ENCODE results near the gene C11orf98.

DNA sequence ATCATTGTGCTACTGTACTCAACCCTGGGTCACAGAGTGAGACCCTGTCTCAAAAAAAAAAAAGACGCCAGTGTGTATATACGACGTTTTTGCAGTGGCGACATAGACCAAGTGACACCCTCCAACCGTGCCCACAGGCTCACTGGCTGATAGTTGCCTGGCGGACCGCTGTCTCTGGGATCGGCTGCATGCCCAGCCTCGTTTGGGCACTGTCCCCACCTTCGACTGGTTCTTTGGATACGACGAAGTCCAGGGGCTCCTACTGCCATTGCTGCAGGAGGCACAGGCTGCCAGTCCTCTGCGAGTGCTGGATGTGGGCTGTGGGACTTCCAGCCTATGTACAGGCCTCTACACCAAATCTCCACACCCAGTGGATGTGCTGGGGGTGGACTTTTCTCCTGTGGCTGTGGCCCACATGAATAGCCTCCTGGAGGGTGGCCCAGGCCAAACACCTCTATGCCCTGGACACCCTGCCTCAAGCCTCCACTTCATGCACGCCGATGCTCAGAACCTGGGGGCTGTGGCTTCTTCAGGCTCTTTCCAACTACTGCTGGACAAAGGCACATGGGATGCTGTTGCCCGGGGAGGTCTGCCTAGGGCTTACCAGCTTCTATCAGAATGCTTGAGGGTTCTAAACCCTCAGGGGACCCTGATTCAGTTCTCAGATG, 1.4 kb upstream of the C11orf98 start:
- TF ChIP-seq, protein P1, sequence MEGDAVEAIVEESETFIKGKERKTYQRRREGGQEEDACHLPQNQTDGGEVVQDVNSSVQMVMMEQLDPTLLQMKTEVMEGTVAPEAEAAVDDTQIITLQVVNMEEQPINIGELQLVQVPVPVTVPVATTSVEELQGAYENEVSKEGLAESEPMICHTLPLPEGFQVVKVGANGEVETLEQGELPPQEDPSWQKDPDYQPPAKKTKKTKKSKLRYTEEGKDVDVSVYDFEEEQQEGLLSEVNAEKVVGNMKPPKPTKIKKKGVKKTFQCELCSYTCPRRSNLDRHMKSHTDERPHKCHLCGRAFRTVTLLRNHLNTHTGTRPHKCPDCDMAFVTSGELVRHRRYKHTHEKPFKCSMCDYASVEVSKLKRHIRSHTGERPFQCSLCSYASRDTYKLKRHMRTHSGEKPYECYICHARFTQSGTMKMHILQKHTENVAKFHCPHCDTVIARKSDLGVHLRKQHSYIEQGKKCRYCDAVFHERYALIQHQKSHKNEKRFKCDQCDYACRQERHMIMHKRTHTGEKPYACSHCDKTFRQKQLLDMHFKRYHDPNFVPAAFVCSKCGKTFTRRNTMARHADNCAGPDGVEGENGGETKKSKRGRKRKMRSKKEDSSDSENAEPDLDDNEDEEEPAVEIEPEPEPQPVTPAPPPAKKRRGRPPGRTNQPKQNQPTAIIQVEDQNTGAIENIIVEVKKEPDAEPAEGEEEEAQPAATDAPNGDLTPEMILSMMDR (conservative IDR thresholded peaks at IDR 0.05; ENCODE audit: low read length), result no peak
- no peak for TF ChIP-seq EZH2phosphoT487 (IDR thresholded peaks at IDR 0.05; ENCODE audit: borderline replicate concordance)

Data from Loucy (cell line).